HG02840 (cell line): Measurements from ENCODE around the gene SLC27A6.
"Not testable (repeated sequence)": the region's sequence is repeated elsewhere in the genome, so short reads cannot be mapped to it uniquely, and the experiment has no call there.

ENCODE experiments used
- ATAC-seq: cut with Tn5 transposase; IDR thresholded peaks from one replicate; pipeline ENCODE4 v1.9.1; 2021; ENCODE audit warnings: mild to moderate bottlenecking, moderate library complexity, moderate number of reproducible peaks; ENCODE audit not compliant: unreplicated experiment, low FRiP score

Gene SLC27A6

GRCh38 chr5:128988476-128988875 lies 23.2 kb downstream of the SLC27A6 start:
- ATAC-seq, result no peak

- no peak for ATAC-seq
Observed at GRCh38 chr5:129001841-129002526, 36.7 kb downstream of the SLC27A6 start.

GRCh38 chr5:129002527-129002842 lies 37.2 kb downstream of the SLC27A6 start:
- no peak for ATAC-seq

GRCh38 chr5:129003232-129003631 lies 37.9 kb downstream of the SLC27A6 start:
- ATAC-seq, result no peak

GRCh38 chr5:129014185-129014584 lies 48.9 kb downstream of the SLC27A6 start:
- no peak for ATAC-seq

GRCh38 chr5:129018837-129019236 lies 53.5 kb downstream of the SLC27A6 start:
- no peak for ATAC-seq

- ATAC-seq, result no peak
Observed at GRCh38 chr5:129019401-129019908, 54.2 kb downstream of the SLC27A6 start.

GRCh38 chr5:129020683-129021082 lies 55.4 kb downstream of the SLC27A6 start:
- ATAC-seq, result no peak

- ATAC-seq, result no peak
Observed at GRCh38 chr5:129021744-129022143, 56.5 kb downstream of the SLC27A6 start.

- ATAC-seq, result no peak
Observed at GRCh38 chr5:129022599-129022998, 57.3 kb downstream of the SLC27A6 start.

- ATAC-seq, result no peak
Observed at GRCh38 chr5:129027260-129027659, 62.0 kb downstream of the SLC27A6 start.

GRCh38 chr5:129031886-129032683 lies 66.8 kb downstream of the SLC27A6 start:
- ATAC-seq, result no peak

GRCh38 chr5:129036257-129036656 lies 71.0 kb downstream of the SLC27A6 start:
- not testable (repeated sequence) for ATAC-seq

GRCh38 chr5:129041196-129041881 lies 76.1 kb downstream of the SLC27A6 start:
- no peak for ATAC-seq

GRCh38 chr5:129042306-129042705 lies 77.0 kb downstream of the SLC27A6 start:
- no peak for ATAC-seq

- no peak for ATAC-seq
Observed at GRCh38 chr5:129043894-129044293, 78.6 kb downstream of the SLC27A6 start.

- ATAC-seq, result no peak
Observed at GRCh38 chr5:129046151-129046550, 80.9 kb downstream of the SLC27A6 start.

GRCh38 chr5:129048509-129048908 lies 83.2 kb downstream of the SLC27A6 start:
- no peak for ATAC-seq

GRCh38 chr5:129049126-129049799 lies 84.0 kb downstream of the SLC27A6 start:
- ATAC-seq, result no peak

- ATAC-seq, result no peak
Observed at GRCh38 chr5:129051283-129051682, 86.0 kb downstream of the SLC27A6 start.

- no peak for ATAC-seq
Observed at GRCh38 chr5:129053438-129053837, 88.2 kb downstream of the SLC27A6 start.
